WI38 (cell line): ENCODE results near the gene SLC9A8.

Experiments
- H3K4me3 ChIP-seq: 2 replicates; pipeline ENCODE4 v1.5.1; 2011; ENCODE audit warnings: low read depth, mild to moderate bottlenecking, control low read depth, low read length
- CTCF ChIP-seq: IDR thresholded peaks from 2 replicates; pipeline ENCODE4 v1.5.1; 2012; ENCODE audit warnings: low read depth, mild to moderate bottlenecking, control low read depth, low read length

Gene SLC9A8

GRCh38 chr20:49810491-49811190 lies 2.0 kb upstream of the SLC9A8 start:
- no peak overlapping the region for H3K4me3 ChIP-seq
- no peak for TF ChIP-seq CTCF

- peak overlapping the region; percentile 71 for H3K4me3 ChIP-seq
- TF ChIP-seq CTCF: no peak
These were observed 662 bp upstream of the SLC9A8 start for GRCh38 chr20:49811825-49812506.

GRCh38 chr20:49813305-49813974 lies 812 bp downstream of the SLC9A8 start:
- TF ChIP-seq CTCF: no peak
- H3K4me3 ChIP-seq: peak overlapping the region; percentile 71

GRCh38 chr20:49814057-49814694 lies 1.5 kb downstream of the SLC9A8 start:
- TF ChIP-seq CTCF: no peak
- H3K4me3 ChIP-seq: no peak overlapping the region

GRCh38 chr20:49818816-49819215 lies 6.2 kb downstream of the SLC9A8 start:
- H3K4me3 ChIP-seq: no peak overlapping the region
- no peak for TF ChIP-seq CTCF

GRCh38 chr20:49819702-49820101 lies 7.1 kb downstream of the SLC9A8 start:
- TF ChIP-seq CTCF: no peak
- no peak overlapping the region for H3K4me3 ChIP-seq
